IMR-90 (cell line): Measurements from ENCODE around the gene IMMT. TPM values are rescaled to one million over a fixed set of nuclear protein-coding genes. Genes with fewer than 3 reads are reported as not detected.
"Not testable (repeated sequence)": the region's sequence is repeated elsewhere in the genome, so short reads cannot be mapped to it uniquely, and the experiment has no call there.

Experiments
- ATAC-seq: fragments of 200-7000 bp; cut with Tn5 transposase; 2 replicates; pipeline ENCODE4 v1.9.1; 2020; ENCODE audit warnings: low read depth, mild to moderate bottlenecking, moderate library complexity
- BruUV-seq: library from RNA; stranded (reverse); fragments of 400-500 nt; replicated peaks from 2 replicates; lab custom pipeline; 2021; lab: Mats Ljungman, UMichigan
- CTCF ChIA-PET: fragments of 300-600 bp; formaldehyde crosslinking; extraction: SDS; loops from one replicate; lab custom pipeline; 2021; ENCODE audit warnings: antibody characterized with exemption; lab: Yijun Ruan, JAX
- POLR2A ChIA-PET: fragments of 300-600 bp; sonication (Branson Sonifier 250); formaldehyde crosslinking; loops from one replicate; lab custom pipeline; 2022; ENCODE audit warnings: antibody characterized with exemption; ENCODE audit not compliant: unreplicated experiment; lab: Charles Lee
- DNase-seq: peaks from one replicate; pipeline ENCODE4 v3.0.0; 2013
- H2AFZ ChIP-seq: replicated peaks from 2 replicates; pipeline ENCODE3; 2013; ENCODE audit warnings: low read length, mild to moderate bottlenecking; ENCODE audit not compliant: poor library complexity
- H2AK5ac ChIP-seq: 2 replicates; pipeline ENCODE4 v1.6.1; 2013; ENCODE audit warnings: low read depth, low read length, inconsistent platforms
- H2AK9ac ChIP-seq: replicated peaks from 2 replicates; pipeline ENCODE3; 2013; ENCODE audit warnings: mild to moderate bottlenecking, low read depth, low read length, moderate library complexity; ENCODE audit not compliant: poor library complexity
- H2BK120ac ChIP-seq: 2 replicates; pipeline ENCODE4 v1.6.1; 2013; ENCODE audit warnings: low read depth, low read length, inconsistent platforms
- H2BK15ac ChIP-seq: 3 replicates; pipeline ENCODE4 v1.6.1; 2013; ENCODE audit warnings: low read depth, low read length, inconsistent platforms
- H2BK20ac ChIP-seq: 2 replicates; pipeline ENCODE4 v1.6.1; 2013; ENCODE audit warnings: low read depth, mild to moderate bottlenecking, inconsistent platforms, low read length, moderate library complexity
- H2BK5ac ChIP-seq: 2 replicates; pipeline ENCODE4 v1.6.1; 2013; ENCODE audit warnings: mild to moderate bottlenecking, low read depth, low read length, inconsistent platforms; ENCODE audit not compliant: poor library complexity, severe bottlenecking
- H3K14ac ChIP-seq: replicated peaks from 2 replicates; pipeline ENCODE4 v1.6.1; 2013; ENCODE audit warnings: low read depth, low read length, inconsistent platforms
- H3K18ac ChIP-seq: 2 replicates; pipeline ENCODE4 v1.6.1; 2013; ENCODE audit warnings: low read depth, low read length, control low read depth
- H3K23ac ChIP-seq: 2 replicates; pipeline ENCODE4 v1.6.1; 2013; ENCODE audit warnings: low read depth, low read length, inconsistent platforms
- H3K27ac ChIP-seq: 2 replicates; pipeline ENCODE4 v1.5.1; 2013; ENCODE audit warnings: mild to moderate bottlenecking, control low read depth, low read length; ENCODE audit not compliant: insufficient read depth
- H3K27me3 ChIP-seq: 2 replicates; pipeline ENCODE4 v1.6.1; 2013; ENCODE audit warnings: low read length; ENCODE audit not compliant: control insufficient read depth, insufficient read depth
- H3K36me3 ChIP-seq: 2 replicates; pipeline ENCODE4 v1.6.1; 2013; ENCODE audit warnings: low read length, mixed read lengths; ENCODE audit not compliant: control insufficient read depth, insufficient read depth
- H3K4ac ChIP-seq: 2 replicates; pipeline ENCODE4 v1.6.1; 2013; ENCODE audit warnings: low read depth, low read length, inconsistent platforms
- H3K4me1 ChIP-seq: 2 replicates; pipeline ENCODE4 v1.6.1; 2013; ENCODE audit warnings: low read length, mixed read lengths; ENCODE audit not compliant: control insufficient read depth, insufficient read depth
- H3K4me2 ChIP-seq: 2 replicates; pipeline ENCODE4 v1.6.1; 2013; ENCODE audit warnings: low read depth, mild to moderate bottlenecking, control low read depth, low read length, moderate library complexity
- H3K4me3 ChIP-seq: 2 replicates; pipeline ENCODE4 v1.5.1; 2013; ENCODE audit warnings: low read depth, mild to moderate bottlenecking, control low read depth, low read length, moderate library complexity; ENCODE audit not compliant: insufficient read depth
- H3K56ac ChIP-seq: 2 replicates; pipeline ENCODE4 v1.6.1; 2013; ENCODE audit warnings: low read length, inconsistent platforms; ENCODE audit not compliant: insufficient read depth; ENCODE audit errors: extremely low read depth
- H3K79me1 ChIP-seq, 2 experiments: 2 replicates each; pipeline ENCODE4 v1.6.1; 2013; ENCODE audit warnings: low read length in 2 of 2, inconsistent platforms in 1 of 2, low read depth in 1 of 2
- H3K9ac ChIP-seq: 2 replicates; pipeline ENCODE4 v1.6.1; 2013; ENCODE audit warnings: low read depth, low read length, control low read depth
- H3K9me1 ChIP-seq: 2 replicates; pipeline ENCODE4 v1.6.1; 2013; ENCODE audit warnings: low read length, inconsistent platforms; ENCODE audit not compliant: insufficient read depth
- H3K9me3 ChIP-seq: 2 replicates; pipeline ENCODE4 v1.6.1; 2013; ENCODE audit warnings: low read length; ENCODE audit not compliant: control insufficient read depth, insufficient read depth
- H4K20me1 ChIP-seq: 2 replicates; pipeline ENCODE4 v1.6.1; 2013; ENCODE audit warnings: low read length, inconsistent platforms; ENCODE audit not compliant: insufficient read depth
- H4K5ac ChIP-seq: 2 replicates; pipeline ENCODE4 v1.6.1; 2013; ENCODE audit warnings: mild to moderate bottlenecking, low read depth, low read length, control low read depth
- H4K8ac ChIP-seq, 2 experiments: 2 replicates each; pipeline ENCODE4 v1.6.1; 2013; ENCODE audit warnings: low read depth in 2 of 2, low read length in 2 of 2, control low read depth in 1 of 2, inconsistent platforms in 1 of 2
- H4K91ac ChIP-seq: 2 replicates; pipeline ENCODE4 v1.6.1; 2013; ENCODE audit warnings: low read depth, low read length, inconsistent platforms; ENCODE audit not compliant: insufficient read depth
- CEBPB ChIP-seq: IDR thresholded peaks from 2 replicates; pipeline ENCODE4 v1.6.1; 2012; ENCODE audit warnings: low read depth, low read length, improper control_type of control experiment
- MAZ ChIP-seq: IDR thresholded peaks from 2 replicates; pipeline ENCODE4 v1.6.1; 2012; ENCODE audit warnings: low read depth, mild to moderate bottlenecking, low read length, improper control_type of control experiment, moderate library complexity, borderline replicate concordance
- MXI1 ChIP-seq: IDR thresholded peaks from 2 replicates; pipeline ENCODE4 v1.6.1; 2012; ENCODE audit warnings: low read depth, mild to moderate bottlenecking, low read length, moderate library complexity, borderline replicate concordance
- NFE2L2 ChIP-seq: fragments of 150-350 bp; IDR thresholded peaks from 2 replicates; pipeline ENCODE4 v1.6.1; 2016; ENCODE audit warnings: low read depth, mild to moderate bottlenecking, low read length
- POLR2A ChIP-seq: IDR thresholded peaks from 2 replicates; pipeline ENCODE4 v1.6.1; 2012; ENCODE audit warnings: mild to moderate bottlenecking, low read depth, low read length
- WGBS, 2 experiments: methylation state at CpG; one replicate each; pipeline versions ENCODE4 v1.1.5 to v1.1.7; 2013; ENCODE audit warnings: missing lambda C conversion rate in 2 of 2; ENCODE audit not compliant: insufficient read length in 1 of 2; ENCODE audit errors: extremely low coverage in 2 of 2; 5-methylcytosine and 5-hydroxymethylcytosine counted together
- dilution Hi-C: fragments of 300-500 bp; cut with HindIII; formaldehyde crosslinking; loops from one replicate; pipeline ENCODE4 v1.14.3; 2018; ENCODE audit warnings: low sequenced_read_pairs; ENCODE audit not compliant: unreplicated experiment
- in situ Hi-C: fragments of 300-500 bp; cut with MboI; formaldehyde crosslinking; loops from 3 replicates; pipeline ENCODE4 v1.14.3; 2019; ENCODE audit warnings: low sequenced_read_pairs, inconsistent platforms, mixed read lengths
- intact Hi-C: fragments of 100-400 bp; cut with micrococcal nuclease; formaldehyde crosslinking; loops from 2 replicates; pipeline ENCODE4 v1.10.0; 2022
- polyA plus RNA-seq, 3 experiments: library from polyadenylated mRNA; depleted of rRNA; stranded (reverse); fragments of >200 nt; gene quantifications; 2 replicates each; pipeline ENCODE4 v1.2.3, GENCODE V29; 2012; ENCODE audit warnings: low replicate concordance in 1 of 3
- total RNA-seq: library from RNA; depleted of rRNA; stranded (reverse); fragments of >200 nt; gene quantifications from 2 replicates; pipeline ENCODE4 v1.2.3, GENCODE V29; 2012
- TF ChIP-seq, protein P1 (sequence below): fragments of 150-350 bp; IDR thresholded peaks from 2 replicates; pipeline ENCODE4 v1.6.1; 2017; ENCODE audit warnings: mild to moderate bottlenecking, antibody characterized with exemption, low read length, low read depth

Gene IMMT
- total and polyA plus RNA-seq, 2 of the 4 experiments (the other 2 are of a cell fraction): 50.5 to 87.3 TPM

DNA sequence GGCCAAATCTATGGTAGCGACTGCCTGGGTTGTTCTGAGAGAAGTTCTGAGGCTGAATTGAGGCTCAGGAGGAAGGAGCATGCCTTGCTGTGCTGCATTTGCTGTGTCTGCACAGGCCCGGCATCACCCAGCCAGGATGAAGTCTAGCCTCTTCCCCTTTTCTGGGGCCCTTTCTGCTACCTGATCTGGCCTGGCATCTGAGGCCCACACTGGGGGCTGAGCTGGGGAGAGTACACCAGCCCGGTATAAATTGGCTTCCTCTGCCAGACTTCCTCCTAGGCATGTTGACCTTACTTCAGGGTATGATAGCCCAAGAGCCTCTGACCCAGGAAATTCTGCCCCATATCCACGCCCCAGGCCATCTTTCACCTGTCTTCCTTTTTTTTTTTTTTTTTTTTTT lies 34.0 kb upstream of the IMMT start:
- ChIA-PET POLR2A (no interaction called here), CTCF (interaction anchor here (1.6 kb wide), 1 partner anchor 8 kb away, joined by 4 read pairs; no protein-coding TSS in a partner anchor)
- Histone ChIP-seq H3K9me3 (no peaks in the 10 kb centered on the region), H2AK9ac (no peak overlapping the region), H3K9me1 (no peaks in the 10 kb centered on the region), H3K23ac (no peak overlapping the region), H3K27ac (no peak overlapping the region), H3K18ac (no peak overlapping the region), H2BK5ac (no peak overlapping the region), H3K9ac (no peak overlapping the region), H3K27me3 (peaks cover 13% of the 10 kb centered on the region), H4K91ac (no peak overlapping the region), H4K20me1 (no peaks in the 10 kb centered on the region), H3K14ac (no peak overlapping the region), H3K36me3 (no peaks in the 10 kb centered on the region), H2BK20ac (no peak overlapping the region), H4K8ac (no peak overlapping the region), H2BK15ac (no peak overlapping the region), H3K4me3 (no peak overlapping the region), H2AFZ (no peak overlapping the region), H2BK120ac (no peak overlapping the region), H3K4me1 (no peaks in the 10 kb centered on the region), H3K4me2 (no peak overlapping the region), H3K4ac (no peak overlapping the region), H3K56ac (no peak overlapping the region), H4K5ac (no peak overlapping the region), H2AK5ac (no peak overlapping the region), H3K79me1 (no peaks in the 10 kb centered on the region)
- no peak for TF ChIP-seq MXI1
- TF ChIP-seq CEBPB: no peak
- no peak for TF ChIP-seq MAZ
- no peak for TF ChIP-seq POLR2A
- TF ChIP-seq NFE2L2: no peak
- TF ChIP-seq, protein P1, sequence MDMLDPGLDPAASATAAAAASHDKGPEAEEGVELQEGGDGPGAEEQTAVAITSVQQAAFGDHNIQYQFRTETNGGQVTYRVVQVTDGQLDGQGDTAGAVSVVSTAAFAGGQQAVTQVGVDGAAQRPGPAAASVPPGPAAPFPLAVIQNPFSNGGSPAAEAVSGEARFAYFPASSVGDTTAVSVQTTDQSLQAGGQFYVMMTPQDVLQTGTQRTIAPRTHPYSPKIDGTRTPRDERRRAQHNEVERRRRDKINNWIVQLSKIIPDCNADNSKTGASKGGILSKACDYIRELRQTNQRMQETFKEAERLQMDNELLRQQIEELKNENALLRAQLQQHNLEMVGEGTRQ: no peak
- intact Hi-C loops: no loop called here
- dilution Hi-C loops: no loop called here
- BruUV-seq: no TSS peak
- no CpG with 5 or more reads among the region's 4 CpGs for WGBS, 2 experiments
- in situ Hi-C loops: no loop called here
- DNase-seq (no peak), ATAC-seq (no peak)

DNA sequence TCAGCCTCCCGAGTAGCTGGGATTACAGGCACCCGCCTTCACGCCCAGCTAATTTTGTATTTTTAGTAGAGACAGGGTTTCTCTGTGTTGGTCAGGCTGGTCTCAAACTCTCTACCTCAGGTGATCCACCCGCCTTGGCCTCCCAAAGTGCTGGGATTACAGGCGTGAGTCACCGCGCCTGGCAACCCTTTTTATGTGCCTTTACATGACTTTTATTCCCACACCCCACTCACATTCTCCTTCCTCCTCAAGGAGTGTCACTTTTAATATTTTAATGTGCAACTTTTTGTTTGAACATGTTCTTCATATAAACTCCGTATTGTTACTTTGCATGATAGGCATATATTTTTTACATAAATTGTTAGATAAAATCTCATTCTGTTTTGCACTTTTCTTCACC lies 33.3 kb upstream of the IMMT start:
- H2BK5ac ChIP-seq, H2BK15ac ChIP-seq, H3K27ac ChIP-seq, H3K56ac ChIP-seq, H3K4me1 ChIP-seq, H4K91ac ChIP-seq, POLR2A ChIA-PET, ATAC-seq, H2BK20ac ChIP-seq, H3K18ac ChIP-seq, H3K9ac ChIP-seq, H3K9me1 ChIP-seq, H3K14ac ChIP-seq, H4K5ac ChIP-seq, H2AK9ac ChIP-seq, H2BK120ac ChIP-seq, H3K9me3 ChIP-seq, dilution Hi-C loops, H3K23ac ChIP-seq, H2AK5ac ChIP-seq, H3K79me1 ChIP-seq, DNase-seq, H4K20me1 ChIP-seq, H2AFZ ChIP-seq, H3K36me3 ChIP-seq, intact Hi-C loops, BruUV-seq, H3K4me2 ChIP-seq, in situ Hi-C loops, H4K8ac ChIP-seq, H3K4ac ChIP-seq, H3K4me3 ChIP-seq: not testable (repeated sequence)
- CTCF ChIA-PET: interaction anchor here (1.6 kb wide), 1 partner anchor 7 kb away, joined by 4 read pairs; no protein-coding TSS in a partner anchor
- peaks cover 10% of the 10 kb centered on the region for H3K27me3 ChIP-seq
- no CpG with 5 or more reads among the region's 8 CpGs for WGBS, 2 experiments
